HepG2 (cell line): ENCODE measurements around the gene UNC5B. TPM values are rescaled to one million over a fixed set of nuclear protein-coding genes. Genes with fewer than 3 reads are reported as not detected.

ENCODE experiments used
- ATAC-seq: fragments of 200-7000 bp; cut with Tn5 transposase; 3 replicates; pipeline ENCODE4 v1.9.1; 2020; ENCODE audit warnings: mild to moderate bottlenecking, moderate library complexity
- BruUV-seq: library from RNA; stranded (reverse); fragments of 400-500 nt; replicated peaks from 2 replicates; lab custom pipeline; 2021; lab: Mats Ljungman, UMichigan
- CTCF ChIA-PET: fragments of 300-600 bp; formaldehyde crosslinking; extraction: SDS; loops from one replicate; lab custom pipeline; 2021; ENCODE audit warnings: low total read pairs, inconsistent platforms, low intra/inter-chr PET ratio; lab: Yijun Ruan, JAX
- POLR2A ChIA-PET: fragments of 350-600 bp; sonication (Branson Sonifier 250); formaldehyde crosslinking; loops from one replicate; lab custom pipeline; 2020; ENCODE audit warnings: antibody characterized with exemption, inconsistent platforms; lab: Yijun Ruan, JAX
- DNase-seq: peaks from one replicate; pipeline ENCODE4 v3.0.0-alpha.2; 2015; ENCODE audit warnings: low spot score
- FAIRE-seq: peaks from 3 replicates; lab custom pipeline; 2011; peaks lifted over from hg19 to GRCh38; lab: Jason Lieb, UNC
- H2AFZ ChIP-seq: one replicate; pipeline ENCODE4 v1.6.1; 2011; ENCODE audit warnings: low read length, inconsistent platforms
- H3K27ac ChIP-seq: fragments of 300-600 bp; 3 replicates; pipeline ENCODE4 v1.8.0; 2011; ENCODE audit warnings: mixed run types, mild to moderate bottlenecking, mixed read lengths, low read length, inconsistent platforms; ENCODE audit not compliant: insufficient read depth; ENCODE audit errors: extremely low read length
- H3K27me3 ChIP-seq, 2 experiments: fragments of 200-600 bp in 1 of 2; 2 replicates in 1 of 2; 3 replicates in 1 of 2; pipeline versions ENCODE4 v1.6.0 to v1.8.0; 2011; ENCODE audit warnings: low read length in 2 of 2, mild to moderate bottlenecking in 2 of 2, moderate library complexity in 2 of 2, inconsistent platforms in 1 of 2; ENCODE audit not compliant: insufficient read depth in 2 of 2, control insufficient read depth in 1 of 2
- H3K36me3 ChIP-seq, 2 experiments: fragments of 200-600 bp in 1 of 2; replicated peaks in 1 of 2; 2 replicates in 1 of 2; 3 replicates in 1 of 2; pipeline versions ENCODE4 v1.5.1 to v1.8.0; 2011; ENCODE audit warnings: low read length in 2 of 2, inconsistent platforms in 1 of 2; ENCODE audit not compliant: insufficient read depth in 2 of 2, control insufficient read depth in 1 of 2
- H3K4me1 ChIP-seq: 2 replicates; pipeline ENCODE4 v1.5.1; 2012; ENCODE audit warnings: low read length, inconsistent platforms; ENCODE audit not compliant: insufficient read depth
- H3K4me2 ChIP-seq: 2 replicates; pipeline ENCODE4 v1.6.0; 2011; ENCODE audit warnings: low read depth, low read length, inconsistent platforms
- H3K4me3 ChIP-seq, 3 experiments: fragments of 200-600 bp in 1 of 3; sonication (generic), shearing (Covaris generic) in 1 of 3; replicated peaks in 1 of 3; 2 replicates each; pipeline ENCODE4 v1.5.1; 2011 to 2016; ENCODE audit warnings: low read length in 3 of 3, inconsistent platforms in 2 of 3, low read depth in 2 of 3, mild to moderate bottlenecking in 2 of 3, control low read depth in 1 of 3, mixed read lengths in 1 of 3; ENCODE audit not compliant: insufficient read depth in 1 of 3
- H3K79me2 ChIP-seq: one replicate; pipeline ENCODE4 v1.6.1; 2011; ENCODE audit warnings: low read length, inconsistent platforms; ENCODE audit not compliant: insufficient read depth
- H3K9ac ChIP-seq: 2 replicates; pipeline ENCODE4 v1.6.0; 2011; ENCODE audit warnings: mild to moderate bottlenecking, low read depth, low read length, inconsistent platforms; ENCODE audit not compliant: insufficient read depth
- H3K9me3 ChIP-seq: 2 replicates; pipeline ENCODE4 v1.5.1; 2012; ENCODE audit warnings: mild to moderate bottlenecking, low read length
- H4K20me1 ChIP-seq: 2 replicates; pipeline ENCODE4 v1.6.0; 2011; ENCODE audit warnings: inconsistent platforms, mild to moderate bottlenecking, low read length, moderate library complexity; ENCODE audit not compliant: insufficient read depth
- HNF1A ChIP-seq, 2 experiments: sonication (generic) in 1 of 2; formaldehyde crosslinking in 1 of 2; IDR thresholded peaks; 2 replicates each; pipeline versions ENCODE4 v1.4.0 to v1.6.1; 2016 to 2020; ENCODE audit warnings: borderline replicate concordance in 1 of 2, low read depth in 1 of 2, mild to moderate bottlenecking in 1 of 2, missing genetic modification reagents in 1 of 2
- PREB ChIP-seq: sonication (generic); formaldehyde crosslinking; IDR thresholded peaks from 2 replicates; pipeline ENCODE4 v1.4.0; 2020; ENCODE audit warnings: missing genetic modification reagents
- STAT5B ChIP-seq: sonication (generic); formaldehyde crosslinking; IDR thresholded peaks from 2 replicates; pipeline ENCODE4 v1.4.0; 2020; ENCODE audit warnings: missing genetic modification reagents
- ZIK1 ChIP-seq: sonication (generic); formaldehyde crosslinking; IDR thresholded peaks from 2 replicates; pipeline ENCODE4 v1.5.0; 2020; ENCODE audit warnings: mild to moderate bottlenecking, low read depth, missing genetic modification reagents, borderline replicate concordance
- ZNF407 ChIP-seq: sonication (generic); formaldehyde crosslinking; IDR thresholded peaks from one replicate; pipeline ENCODE4 v1.5.1; 2020; ENCODE audit warnings: mild to moderate bottlenecking, missing genetic modification reagents; ENCODE audit errors: not compliant biosample characterization
- ZNF720 ChIP-seq: sonication (generic); formaldehyde crosslinking; IDR thresholded peaks from 2 replicates; pipeline ENCODE4 v1.4.0; 2020; ENCODE audit warnings: missing genetic modification reagents
- WGBS: methylation state at CpG from one replicate; pipeline ENCODE4 v1.1.6; 2017; ENCODE audit warnings: low lambda C conversion rate; 5-methylcytosine and 5-hydroxymethylcytosine counted together
- in situ Hi-C: cut with HindIII; loops from 2 replicates; pipeline ENCODE4 v1.10.0; 2017; ENCODE audit warnings: low pct_unique_long_range_greater_than_20kb; ENCODE audit not compliant: extremely low pct_ligation_motif_present
- intact Hi-C: fragments of 100-400 bp; cut with micrococcal nuclease; formaldehyde crosslinking; loops from one replicate; pipeline ENCODE4 v1.10.0; 2022; ENCODE audit not compliant: unreplicated experiment
- polyA plus RNA-seq, 8 experiments: library from polyadenylated mRNA; depleted of rRNA in 3 of 8; stranded (reverse) in 7 of 8; unstranded in 1 of 8; fragments of >200 nt; fragmentation: Illumina TruSeq in 4 of 8; extraction: Trizol in 4 of 8; gene quantifications; 2 replicates each; pipeline versions ENCODE4 v1.2.1 to v1.2.3, GENCODE V29; 2011 to 2016; ENCODE audit warnings: low read depth in 4 of 8, missing spikeins in 1 of 8, mixed read lengths in 1 of 8; ENCODE audit not compliant: insufficient read depth in 1 of 8
- total RNA-seq, 5 experiments: library from RNA; depleted of rRNA; stranded (reverse); fragments of >200 nt; fragmentation: Illumina TruSeq; extraction: Trizol; gene quantifications; 2 replicates each; pipeline ENCODE4 v1.2.3, GENCODE V29; 2016; ENCODE audit warnings: low read depth in 1 of 5

UNC5B gene
- total and polyA plus RNA-seq, 2 of the 13 experiments (the other 11 are each of a cell fraction or from before 2014, with no cell fraction given): 0.07 TPM

- H3K9ac ChIP-seq: no peak overlapping the region
- 34% methylated on average over 18 of the region's 22 CpGs for WGBS
- peaks cover 7 to 50% of the 10 kb centered on the region in 2 experiments; a peak in 3 of 5 replicates for H3K27me3 ChIP-seq
- H4K20me1 ChIP-seq: peaks cover 3% of the 10 kb centered on the region; the same call in 1 of the 2 replicates
- ATAC-seq (no peak), DNase-seq (no peak), FAIRE-seq (no peak)
- no peaks in the 10 kb centered on the region for H3K36me3 ChIP-seq
- no peak overlapping the region for H3K27ac ChIP-seq
- H3K79me2 ChIP-seq: no peaks in the 10 kb centered on the region
- intact Hi-C loops: no loop called here
- TF ChIP-seq HNF1A (IDR thresholded peaks at IDR 0.05; ENCODE audit: low read depth) (no peak), HNF1A (CRISPR knock-in tag; IDR thresholded peaks at IDR 0.05; ENCODE audit: borderline replicate concordance) (no peak), ZNF720 (CRISPR knock-in tag) (no peak), ZIK1 (CRISPR knock-in tag) (no peak), ZNF407 (CRISPR knock-in tag) (no peak), STAT5B (CRISPR knock-in tag) (no peak), PREB (CRISPR knock-in tag) (no peak)
- in situ Hi-C loops: no loop called here
- ChIA-PET POLR2A (no interaction called here), CTCF (no interaction called here)
- no peak overlapping the region for H3K4me2 ChIP-seq
- H2AFZ ChIP-seq: no peak overlapping the region
- no TSS peak for BruUV-seq
- no peaks in the 10 kb centered on the region for H3K4me1 ChIP-seq
- H3K4me3 ChIP-seq: no peak overlapping the region
- H3K9me3 ChIP-seq: no peaks in the 10 kb centered on the region
Measured at GRCh38 chr10:71239946-71240795, 27.8 kb downstream of the UNC5B start.
